ENCODE results near the gene FYN.

The FYN gene

GRCh38 chr6:111840803-111841202 lies 32.4 kb downstream of the FYN start:
- peaks cover 29% of the 10 kb centered on the region for H3K4me1 ChIP-seq (ENCODE audit: control insufficient read depth, low read length)
- no peak for TF ChIP-seq EZH2phosphoT487 (IDR thresholded peaks at IDR 0.05; ENCODE audit: borderline replicate concordance, low read length)
- no peaks in the 10 kb centered on the region for H3K27me3 ChIP-seq (ENCODE audit: control insufficient read depth, low read length)
- H3F3A ChIP-seq (ENCODE audit: control insufficient read depth, insufficient read depth): no peaks in the 10 kb centered on the region; the same call in 1 of the 2 replicates
- H3K27ac ChIP-seq (ENCODE audit: low read depth, low read length): no peak overlapping the region
- H3K4me3 ChIP-seq (ENCODE audit: low read length): no peak overlapping the region
- no peaks in the 10 kb centered on the region for H4K20me1 ChIP-seq (ENCODE audit: control insufficient read depth, insufficient read depth, low read depth, low read length)
- H3K9me2 ChIP-seq (replicated peaks; ENCODE audit: control insufficient read depth, low read length): no peaks in the 10 kb centered on the region
- no peaks in the 10 kb centered on the region for H3K79me2 ChIP-seq (ENCODE audit: control insufficient read depth, low read length)
- H3K36me3 ChIP-seq (ENCODE audit: control insufficient read depth, low read length): no peaks in the 10 kb centered on the region
- no peaks in the 10 kb centered on the region for H3K9me3 ChIP-seq (ENCODE audit: control insufficient read depth, insufficient read depth, low read length)
- H3K4me2 ChIP-seq (ENCODE audit: low read length): no peak overlapping the region

GRCh38 chr6:111838749-111839484 lies 34.3 kb downstream of the FYN start:
- TF ChIP-seq EZH2phosphoT487 (IDR thresholded peaks at IDR 0.05; ENCODE audit: borderline replicate concordance, low read length): no peak
- no peak for TF ChIP-seq CTCF (IDR thresholded peaks at IDR 0.05; ENCODE audit: low read depth, low read length, poor library complexity, severe bottlenecking)
- no peaks in the 10 kb centered on the region for H3K9me3 ChIP-seq (ENCODE audit: control insufficient read depth, insufficient read depth, low read length)
- H4K20me1 ChIP-seq (ENCODE audit: control insufficient read depth, insufficient read depth, low read depth, low read length): no peaks in the 10 kb centered on the region
- H3K27ac ChIP-seq (ENCODE audit: low read depth, low read length): no peak overlapping the region
- H3K4me1 ChIP-seq (ENCODE audit: control insufficient read depth, low read length): peaks cover 16% of the 10 kb centered on the region
- no peaks in the 10 kb centered on the region for H3K36me3 ChIP-seq (ENCODE audit: control insufficient read depth, low read length)
- no peak overlapping the region for H3K4me2 ChIP-seq (ENCODE audit: low read length)
- no peaks in the 10 kb centered on the region for H3K79me2 ChIP-seq (ENCODE audit: control insufficient read depth, low read length)
- no peaks in the 10 kb centered on the region for H3K27me3 ChIP-seq (ENCODE audit: control insufficient read depth, low read length)
- H3K4me3 ChIP-seq (ENCODE audit: low read length): no peak overlapping the region
- H3F3A ChIP-seq (ENCODE audit: control insufficient read depth, insufficient read depth): no peaks in the 10 kb centered on the region
- H3K9me2 ChIP-seq (replicated peaks; ENCODE audit: control insufficient read depth, low read length): no peaks in the 10 kb centered on the region

GRCh38 chr6:111837641-111838500 lies 35.4 kb downstream of the FYN start:
- no peak overlapping the region for H3K4me2 ChIP-seq (ENCODE audit: low read length)
- H3K27me3 ChIP-seq (ENCODE audit: control insufficient read depth, low read length): no peaks in the 10 kb centered on the region
- no peak overlapping the region for H3K4me3 ChIP-seq (ENCODE audit: low read length)
- H3K27ac ChIP-seq (ENCODE audit: low read depth, low read length): no peak overlapping the region
- TF ChIP-seq EZH2phosphoT487 (IDR thresholded peaks at IDR 0.05; ENCODE audit: borderline replicate concordance, low read length): no peak
- no peak for TF ChIP-seq CTCF (IDR thresholded peaks at IDR 0.05; ENCODE audit: low read depth, low read length, poor library complexity, severe bottlenecking)
- H3K4me1 ChIP-seq (ENCODE audit: control insufficient read depth, low read length): peaks cover 16% of the 10 kb centered on the region
- H3K36me3 ChIP-seq (ENCODE audit: control insufficient read depth, low read length): no peaks in the 10 kb centered on the region
- H3K9me2 ChIP-seq (replicated peaks; ENCODE audit: control insufficient read depth, low read length): no peaks in the 10 kb centered on the region; the same call in 1 of the 2 replicates
- no peaks in the 10 kb centered on the region for H3F3A ChIP-seq (ENCODE audit: control insufficient read depth, insufficient read depth)
- H3K79me2 ChIP-seq (ENCODE audit: control insufficient read depth, low read length): no peaks in the 10 kb centered on the region
- no peaks in the 10 kb centered on the region for H3K9me3 ChIP-seq (ENCODE audit: control insufficient read depth, insufficient read depth, low read length)
- H4K20me1 ChIP-seq (ENCODE audit: control insufficient read depth, insufficient read depth, low read depth, low read length): no peaks in the 10 kb centered on the region

All from DOHH2 (cell line).